HG03196 (cell line): Measurements from ENCODE around the gene FLYWCH1.

Experiments used
- ATAC-seq: cut with Tn5 transposase; IDR thresholded peaks from one replicate; pipeline ENCODE4 v1.9.1; 2021; ENCODE audit not compliant: unreplicated experiment

FLYWCH1 gene

GRCh38 chr16:2981177-2981898, 69.6 kb downstream of the FLYWCH1 start:
- ATAC-seq, result no peak

GRCh38 chr16:2981899-2982250, 70.1 kb downstream of the FLYWCH1 start:
- ATAC-seq, result no peak

- no peak for ATAC-seq
Observed at GRCh38 chr16:2982402-2982801, 70.7 kb downstream of the FLYWCH1 start.

- ATAC-seq, result peak; percentile 36
Observed at GRCh38 chr16:2983706-2984136, 72.0 kb downstream of the FLYWCH1 start.

GRCh38 chr16:2985462-2985861, 73.7 kb downstream of the FLYWCH1 start:
- ATAC-seq, result no peak

- ATAC-seq, result no peak
Observed at GRCh38 chr16:2985893-2986355, 74.2 kb downstream of the FLYWCH1 start.

GRCh38 chr16:2986623-2987188, 75.0 kb downstream of the FLYWCH1 start:
- no peak for ATAC-seq

- no peak for ATAC-seq
Observed at GRCh38 chr16:2987286-2987685, 75.6 kb downstream of the FLYWCH1 start.

GRCh38 chr16:2987833-2988232, 76.1 kb downstream of the FLYWCH1 start:
- no peak for ATAC-seq

GRCh38 chr16:2988590-2989099, 76.9 kb downstream of the FLYWCH1 start:
- ATAC-seq, result no peak

- no peak for ATAC-seq
Observed at GRCh38 chr16:2990891-2991290, 79.2 kb downstream of the FLYWCH1 start.

- no peak for ATAC-seq
Observed at GRCh38 chr16:2991566-2992261, 80.0 kb downstream of the FLYWCH1 start.

- no peak for ATAC-seq
Observed at GRCh38 chr16:2992383-2993081, 80.8 kb downstream of the FLYWCH1 start.

GRCh38 chr16:2996298-2996697, 84.6 kb downstream of the FLYWCH1 start:
- ATAC-seq, result no peak

GRCh38 chr16:2999929-3000328, 88.2 kb downstream of the FLYWCH1 start:
- no peak for ATAC-seq

GRCh38 chr16:3000540-3000939, 88.8 kb downstream of the FLYWCH1 start:
- ATAC-seq, result no peak
